Hair follicular keratinocyte (primary cell): Measurements from ENCODE around the gene MYEOV. TPM values are rescaled to one million over a fixed set of nuclear protein-coding genes. Genes with fewer than 3 reads are reported as not detected.

Experiments
- total RNA-seq: library from RNA; depleted of rRNA; stranded (reverse); fragments of >200 nt; gene quantifications from 2 replicates; pipeline ENCODE4 v1.2.3, GENCODE V29; 2015

Gene MYEOV
- not detected in 2 replicates for total RNA-seq

GRCh38 chr11:69293819-69294505, at the start of gene MYEOV:
MYEOV (plus strand) TSS chr11:69294155; CDS start chr11:69295355, 1,200 bp downstream.

Other genes with a start within 250 kb of the MYEOV start
- gene TPCN2, start 245.2 kb upstream of the MYEOV start, total RNA-seq: 5.7 and 7.8 TPM in 2 replicates
- not detected in 2 replicates for gene SMIM38, start 138.2 kb upstream of the MYEOV start, total RNA-seq
- not detected in 2 replicates for gene LINC01488, start 187.5 kb downstream of the MYEOV start, total RNA-seq